Hindlimb muscle (tissue), 1 donor: ENCODE data around the gene RAD51B. TPM values are rescaled to one million over a fixed set of nuclear protein-coding genes. Genes with fewer than 3 reads are reported as not detected.
A peak's percentile ranks its signal among the peaks of the same experiment; 100 is the strongest.
"Not testable (repeated sequence)": the region's sequence is repeated elsewhere in the genome, so short reads cannot be mapped to it uniquely, and the experiment has no call there.

Experiments
- DNase-seq: peaks from one replicate; pipeline ENCODE4 v3.0.0-alpha.2; 2013
- polyA plus RNA-seq: library from polyadenylated mRNA; unstranded; fragments of 120-200 nt; gene quantifications from one replicate; pipeline ENCODE4 v1.2.1, GENCODE V29; 2013; ENCODE audit not compliant: insufficient read length

RAD51B gene
- polyA plus RNA-seq, 1 donor = 10.2 TPM

DNA sequence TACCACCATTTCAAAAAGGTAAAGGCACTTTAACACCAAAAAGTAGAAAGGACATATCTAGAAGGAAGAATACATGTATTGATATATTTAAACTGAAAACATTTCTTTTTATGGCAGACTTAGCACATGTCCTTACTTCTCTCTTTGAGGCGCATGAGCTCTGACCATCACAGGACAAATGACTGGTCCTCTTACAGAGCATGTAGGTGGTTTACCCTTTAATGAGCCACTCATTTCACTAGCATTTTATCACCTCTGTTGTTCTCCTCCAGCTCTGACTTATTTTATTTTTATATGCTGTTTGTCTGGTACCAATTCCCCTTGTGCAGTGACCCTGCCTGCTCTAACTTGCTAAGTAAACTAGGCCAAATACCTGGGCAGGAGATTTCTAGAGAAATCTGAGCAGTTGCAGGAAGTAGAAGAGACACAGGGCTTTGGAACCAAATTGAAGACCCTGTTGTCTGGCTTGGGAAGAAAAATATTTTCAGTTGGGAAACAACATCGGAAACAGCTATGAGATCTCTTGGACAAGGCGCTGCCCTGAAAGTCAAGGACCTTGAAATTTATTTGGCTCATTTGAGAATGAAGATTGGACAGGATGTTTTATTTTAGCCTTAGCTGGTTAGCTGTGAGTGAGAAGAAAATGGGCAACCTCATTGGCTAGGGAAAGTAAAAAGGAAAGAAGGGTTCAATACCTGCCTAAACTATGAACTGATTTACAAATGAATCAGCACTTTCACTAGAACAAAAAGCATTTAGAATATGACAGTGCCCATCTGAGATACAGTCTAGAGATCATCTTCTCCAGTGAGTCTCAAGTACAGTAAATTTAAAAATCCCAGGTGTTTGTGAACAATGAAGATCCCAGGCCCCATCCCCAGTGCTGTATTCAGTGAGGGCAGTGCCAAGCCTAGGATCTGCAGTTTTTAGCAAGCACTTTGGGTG, 598.9 kb downstream of the RAD51B start:
- DNase-seq = no peak

- no peak for DNase-seq
Observed at GRCh38 chr14:68420350-68420749, 600.8 kb downstream of the RAD51B start.

DNA sequence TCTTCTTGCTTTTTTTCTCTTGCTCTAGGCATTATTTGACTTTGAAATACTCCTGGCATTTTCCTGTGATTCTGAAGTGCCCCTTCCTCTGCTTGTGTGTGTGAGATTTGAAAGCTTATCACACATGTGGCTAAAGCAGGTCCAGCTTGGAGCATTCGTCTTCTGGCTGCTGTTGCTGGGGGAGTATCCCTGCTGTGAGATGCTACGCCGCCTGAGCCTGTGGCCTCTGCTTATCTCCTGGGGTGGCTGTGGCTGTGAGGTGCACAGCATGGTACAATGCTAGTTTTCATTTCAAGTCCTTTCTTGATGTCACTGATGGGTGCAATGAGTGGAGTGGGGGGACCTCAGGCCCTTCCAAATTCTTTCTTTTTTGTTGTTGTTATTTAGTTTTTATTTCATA, 601.5 kb downstream of the RAD51B start:
- no peak for DNase-seq

GRCh38 chr14:68423686-68424085, 604.1 kb downstream of the RAD51B start:
- no peak for DNase-seq

DNA sequence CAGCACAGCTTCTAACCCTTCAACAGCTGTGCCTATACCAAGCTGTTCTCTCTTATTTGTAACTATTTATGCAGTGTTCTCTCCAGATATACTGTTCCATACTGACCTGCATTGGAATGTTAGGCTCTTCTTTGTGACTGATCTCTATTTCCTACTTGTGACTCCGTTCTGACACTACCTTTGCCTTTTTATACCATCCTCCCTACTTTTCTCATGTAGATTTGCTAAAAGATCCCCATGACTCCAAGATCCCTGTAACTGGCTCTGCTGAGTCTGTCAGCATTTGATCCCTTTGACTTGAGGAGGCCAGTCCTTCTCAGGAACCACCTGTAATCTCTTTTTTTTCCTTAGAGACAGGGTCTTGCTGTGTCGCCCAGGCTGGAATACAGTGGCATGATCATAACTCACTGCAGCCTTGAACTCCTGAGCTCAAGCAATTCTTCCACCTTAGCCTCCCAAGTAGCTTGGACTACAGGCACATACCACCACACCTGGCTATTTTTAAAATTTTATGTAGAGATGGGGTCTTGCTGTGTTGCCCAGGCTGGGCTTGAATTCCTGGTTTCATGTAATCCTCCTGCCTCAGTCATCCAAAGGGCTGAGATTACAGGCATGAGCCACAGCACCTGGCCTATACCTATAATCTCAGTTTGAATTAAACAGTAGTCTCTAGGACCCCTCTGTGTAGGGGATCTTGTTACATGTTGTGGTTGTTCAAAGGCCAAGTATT, 605.0 kb downstream of the RAD51B start:
- no peak for DNase-seq

DNA sequence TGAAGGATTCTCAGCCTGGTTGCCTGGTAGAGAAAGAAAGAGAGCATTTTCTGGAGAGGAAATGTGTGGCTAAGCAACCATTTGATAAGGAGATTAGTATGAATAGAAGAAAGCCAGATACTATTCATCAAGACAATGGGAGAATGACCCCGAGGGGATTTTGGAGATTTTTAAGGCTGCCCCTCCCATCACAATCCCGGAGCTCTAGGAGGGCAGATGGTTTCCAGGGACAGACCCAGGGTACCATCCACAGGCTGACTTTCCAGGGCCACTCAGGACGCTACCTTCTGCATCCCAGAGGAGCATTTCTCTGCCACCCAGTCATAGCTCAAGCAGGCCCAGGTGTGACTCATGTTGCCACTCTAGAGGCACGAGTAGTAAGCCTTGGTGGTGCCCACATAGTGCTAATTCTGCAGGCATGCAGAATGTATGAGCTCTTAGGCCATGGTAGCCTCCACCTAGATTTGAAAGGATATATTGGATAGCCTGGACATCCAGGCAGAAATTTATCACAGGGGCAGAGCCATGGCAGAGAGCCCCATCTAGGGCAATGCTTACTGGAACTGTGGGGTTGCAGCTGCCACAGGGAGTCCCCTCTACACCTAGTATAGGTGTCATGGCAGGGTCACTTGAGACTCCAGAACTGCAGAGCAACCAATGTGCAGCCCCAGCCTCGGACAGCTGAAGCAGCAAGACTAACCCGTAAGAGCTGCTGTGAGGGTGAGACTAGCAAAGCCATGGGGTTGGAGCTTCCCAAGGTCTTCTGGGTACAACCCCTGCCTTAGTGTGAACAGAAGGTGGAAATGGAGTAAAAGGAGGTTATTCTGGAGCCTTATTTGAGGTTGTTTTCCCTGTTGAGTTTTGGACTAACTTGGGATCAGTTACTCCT, 607.3 kb downstream of the RAD51B start:
- no peak for DNase-seq

GRCh38 chr14:68427550-68427890, 607.9 kb downstream of the RAD51B start:
- no peak for DNase-seq

DNA sequence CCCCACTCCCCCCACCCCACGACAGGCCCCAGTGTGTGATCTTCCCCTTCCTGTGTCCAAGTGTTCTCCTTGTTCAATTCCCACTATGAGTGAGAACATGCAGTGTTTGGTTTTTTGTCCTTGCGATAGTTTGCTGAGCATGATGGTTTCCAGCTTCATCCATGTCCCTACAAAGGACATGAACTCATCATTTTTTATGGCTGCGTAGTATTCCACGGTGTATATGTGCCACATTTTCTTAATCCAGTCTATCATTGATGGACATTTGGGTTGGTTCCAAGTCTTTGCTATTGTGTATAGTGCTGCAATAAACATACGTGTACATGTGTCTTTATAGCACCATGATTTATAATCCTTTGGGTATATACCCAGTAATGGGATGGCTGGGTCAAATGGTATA, 609.3 kb downstream of the RAD51B start:
- DNase-seq = not testable (repeated sequence)

- not testable (repeated sequence) for DNase-seq
Observed at GRCh38 chr14:68434173-68434572, 614.6 kb downstream of the RAD51B start.

- not testable (repeated sequence) for DNase-seq
Observed at GRCh38 chr14:68435631-68436030, 616.1 kb downstream of the RAD51B start.

- DNase-seq = no peak
Observed at GRCh38 chr14:68439676-68440075, 620.1 kb downstream of the RAD51B start.

DNA sequence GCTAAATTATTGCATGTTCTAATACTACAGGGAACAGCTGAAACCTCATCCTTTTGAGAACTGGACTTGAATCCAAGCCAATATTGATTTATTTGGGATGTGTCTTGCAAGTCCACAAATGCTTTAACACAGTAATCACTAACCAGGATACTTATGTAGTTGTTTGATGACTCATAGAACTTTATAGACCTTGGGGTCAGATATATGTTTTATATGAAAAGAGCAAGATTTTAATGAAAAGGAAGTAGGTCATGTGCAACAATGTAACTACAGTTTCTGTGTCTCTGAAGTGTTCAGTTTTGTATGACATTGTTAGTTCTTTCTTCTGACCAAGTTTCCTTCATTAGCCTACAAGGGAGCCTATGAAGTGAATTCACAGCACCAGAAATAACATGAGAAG, 621.2 kb downstream of the RAD51B start:
- no peak for DNase-seq

DNA sequence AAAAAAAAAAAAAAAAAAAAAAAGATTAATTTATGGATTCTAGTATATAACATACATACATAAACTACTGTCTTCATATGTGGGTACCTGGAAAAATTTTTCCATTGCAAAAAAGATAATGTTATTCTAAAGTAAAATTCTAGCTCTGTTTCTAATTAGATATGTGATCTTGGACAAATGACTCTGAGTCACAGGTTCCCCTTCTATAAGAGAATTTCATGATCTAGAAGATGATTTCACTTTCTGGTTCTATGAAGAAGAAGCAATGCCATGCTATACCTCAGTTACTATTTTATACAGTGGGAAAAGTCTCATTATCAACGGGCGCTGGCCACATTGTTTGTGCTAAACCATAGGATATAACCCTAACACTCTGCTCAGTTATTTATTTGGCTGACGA, 622.0 kb downstream of the RAD51B start:
- no peak for DNase-seq

GRCh38 chr14:68442828-68443629, 623.5 kb downstream of the RAD51B start:
- DNase-seq = peak; percentile 64

- peak; percentile 58 for DNase-seq
Observed at GRCh38 chr14:68444449-68445168, 625.0 kb downstream of the RAD51B start.

DNA sequence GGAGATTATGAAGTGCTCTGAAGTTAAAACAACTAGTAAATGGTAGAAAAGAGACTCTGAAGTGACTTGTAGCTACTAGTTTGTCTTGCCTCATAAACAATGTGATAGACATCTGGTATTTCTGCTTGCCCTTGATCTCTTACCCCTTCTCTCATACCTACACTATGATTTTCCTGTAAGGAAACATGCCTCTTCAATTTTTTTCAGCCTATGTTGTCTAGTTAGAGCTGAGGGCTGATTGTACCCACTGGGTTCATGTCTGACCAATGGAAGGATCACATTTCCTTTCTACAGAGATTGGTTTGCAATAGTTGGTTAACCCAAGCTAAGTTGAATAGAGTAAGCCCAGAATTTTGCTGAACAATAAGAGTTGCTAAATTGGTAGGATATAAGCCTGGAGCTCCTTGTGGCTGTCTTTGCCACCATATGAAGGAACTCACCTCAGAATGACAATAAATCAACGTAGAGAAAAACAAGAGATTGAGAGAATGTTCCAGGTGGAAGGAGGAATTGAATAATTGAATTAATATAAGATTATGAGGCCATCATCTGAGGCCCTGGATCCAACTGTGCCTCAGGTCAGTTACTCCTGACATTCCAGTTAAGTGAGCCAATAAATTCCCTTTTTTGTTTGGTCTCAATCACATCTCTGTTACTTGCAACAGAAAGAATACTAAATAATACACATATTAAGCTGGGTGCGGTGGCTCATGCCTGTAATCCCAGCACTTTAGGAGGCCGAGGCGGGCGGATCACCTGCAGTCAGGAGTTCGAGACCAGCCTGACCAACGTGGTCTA, 626.9 kb downstream of the RAD51B start:
- no peak for DNase-seq

DNA sequence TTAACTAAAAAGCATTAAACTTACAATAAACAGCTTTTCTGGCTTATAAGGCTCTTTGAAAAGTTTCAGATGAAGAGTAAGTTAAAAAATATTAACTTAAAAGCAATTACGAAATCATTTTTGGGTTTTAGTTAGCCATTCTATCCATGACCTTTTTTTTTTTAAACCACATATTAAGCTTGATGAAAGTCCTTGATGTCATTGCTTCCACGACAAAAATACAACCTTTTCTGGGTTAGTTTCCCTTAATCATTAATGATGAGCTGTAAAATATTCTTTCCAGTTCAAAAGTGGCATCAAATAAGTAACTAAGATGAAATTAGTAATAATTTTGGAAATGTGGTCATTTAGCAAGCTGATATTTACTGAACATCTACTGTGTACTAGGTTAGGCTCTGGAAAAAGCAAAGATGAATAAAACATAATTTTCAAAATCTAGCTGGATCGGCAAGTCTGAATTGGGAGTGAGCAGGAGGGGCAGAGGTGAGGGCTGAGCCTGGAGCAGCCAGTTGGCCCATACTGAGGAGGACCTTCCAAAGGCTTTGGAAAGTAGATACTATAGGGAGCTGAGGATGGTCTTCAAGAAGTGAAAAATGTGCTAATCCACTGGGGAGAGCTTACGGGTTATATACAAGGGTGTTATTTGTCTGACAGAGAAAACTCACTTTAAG, 628.1 kb downstream of the RAD51B start:
- DNase-seq = no peak

- no peak for DNase-seq
Observed at GRCh38 chr14:68448252-68448902, 628.8 kb downstream of the RAD51B start.

DNA sequence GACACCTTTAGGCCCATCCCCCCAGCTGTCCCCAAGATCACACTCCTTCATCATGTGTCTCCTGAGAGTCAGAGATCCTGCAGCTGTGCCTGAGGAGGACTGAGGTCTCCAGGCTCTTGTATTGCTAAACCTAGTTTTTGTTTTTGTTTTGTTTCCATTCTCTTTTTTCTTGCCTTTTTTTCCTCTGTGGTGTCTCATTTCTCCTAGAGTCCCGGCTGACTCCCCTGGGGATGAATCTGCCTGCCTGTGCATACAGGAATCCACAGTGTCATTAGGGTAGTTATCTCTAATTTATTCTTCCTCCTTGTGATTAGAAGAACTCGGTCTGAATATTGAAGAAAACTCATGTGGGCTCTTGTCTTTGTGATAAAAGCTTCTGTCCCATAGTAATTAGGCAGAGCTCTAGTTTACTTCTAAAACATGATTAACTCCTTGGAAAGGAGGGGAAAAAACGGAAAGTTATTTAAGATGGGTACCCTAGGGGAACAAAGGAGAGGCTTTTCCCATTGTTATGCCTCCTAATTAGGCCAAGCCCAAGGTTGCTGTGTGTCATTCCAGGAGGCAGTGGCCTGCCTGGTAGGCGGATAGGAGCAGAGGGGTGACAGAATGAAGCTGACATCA, 630.1 kb downstream of the RAD51B start:
- DNase-seq = no peak
